ENCODE data around the gene ABCB6.

Gene ABCB6

GRCh38 chr2:219253753-219254589 is 35.2 kb upstream of the ABCB6 start, which contains the start of gene TUBA4A:
TSS of gene TUBA4A (minus strand) at chr2:219253918. CDS start at chr2:219253858, 60 bp downstream.
- Histone ChIP-seq H3K9ac (ENCODE audit: insufficient read length, low read depth) (peak within 1 kb of the TSS; percentile 72), H3K36me3 (ENCODE audit: insufficient read depth, insufficient read length, low read length) (peaks cover 25% of the 10 kb centered on the region), H3K9me3 (ENCODE audit: insufficient read depth, low read length) (no peaks in the 10 kb centered on the region), H3K4me3 (ENCODE audit: insufficient read length, low read depth) (peak within 1 kb of the TSS; percentile 53), H3K4me1 (ENCODE audit: insufficient read depth, insufficient read length) (peaks cover 23% of the 10 kb centered on the region), H3K27me3 (ENCODE audit: insufficient read depth, insufficient read length) (peaks cover 55% of the 10 kb centered on the region)
- DNase-seq (ENCODE audit: low read depth, low spot score): no peak
- TF ChIP-seq SUZ12 (IDR thresholded peaks at IDR 0.05; ENCODE audit: extremely low read depth, insufficient read depth, insufficient read length) (peak; percentile 84), ZNF274 (IDR thresholded peaks at IDR 0.05; ENCODE audit: low read depth, low read length) (no peak)

DNA sequence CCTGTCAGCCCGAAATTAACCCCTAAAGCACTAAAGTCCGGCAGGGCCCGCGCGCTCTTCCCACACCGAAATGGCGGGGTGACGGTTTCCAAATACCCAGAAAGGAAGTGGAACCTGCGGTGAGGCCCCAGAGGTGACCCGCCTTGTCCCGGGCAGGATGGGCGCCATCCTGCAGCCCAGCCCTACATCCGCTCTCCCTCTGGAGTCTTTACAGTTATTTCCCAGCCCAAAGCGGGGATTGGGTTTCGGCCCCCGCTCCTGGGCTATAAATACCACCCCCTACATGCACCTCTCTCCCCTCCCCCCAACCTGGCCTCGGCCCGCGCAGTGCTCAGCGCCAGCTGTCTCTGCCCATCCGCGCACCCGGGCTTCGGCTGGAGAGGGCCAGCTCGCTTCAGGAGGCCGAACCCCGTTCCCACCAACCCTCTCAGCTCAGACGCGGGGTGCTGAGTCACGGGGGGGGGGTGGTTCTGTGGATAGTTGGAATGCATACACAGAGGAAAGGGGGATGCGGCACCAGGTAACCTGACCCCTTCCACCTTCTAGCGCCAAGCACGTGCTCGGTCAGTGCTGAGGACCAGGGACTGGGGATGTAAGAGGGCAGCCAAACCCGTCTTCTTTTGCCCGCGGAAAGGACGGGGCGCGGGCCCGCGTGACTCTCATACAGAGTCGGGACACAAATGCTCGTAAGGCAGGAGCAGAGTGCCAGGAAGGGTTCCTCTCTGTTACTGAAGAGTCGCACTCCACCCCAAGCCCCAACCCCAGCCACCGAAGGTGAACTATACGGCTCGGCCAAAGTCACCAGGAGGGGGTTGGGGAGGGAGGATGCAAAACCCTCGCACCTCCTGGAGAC is 34.4 kb upstream of the ABCB6 start, which contains the start of gene TUBA4B:
Gene TUBA4B (plus strand): TSS at position 344 of the 853 bp plus-strand sequence. CDS start 165 bp downstream, at position 509.
- Histone ChIP-seq H3K4me3 (ENCODE audit: insufficient read length, low read depth) (peak within 1 kb of the TSS; percentile 53), H3K9ac (ENCODE audit: insufficient read length, low read depth) (peak within 1 kb of the TSS; percentile 72), H3K36me3 (ENCODE audit: insufficient read depth, insufficient read length, low read length) (peaks cover 34% of the 10 kb centered on the region), H3K27me3 (ENCODE audit: insufficient read depth, insufficient read length) (peaks cover 55% of the 10 kb centered on the region), H3K9me3 (ENCODE audit: insufficient read depth, low read length) (no peaks in the 10 kb centered on the region), H3K4me1 (ENCODE audit: insufficient read depth, insufficient read length) (peaks cover 25% of the 10 kb centered on the region)
- TF ChIP-seq YY1 (IDR thresholded peaks at IDR 0.05; ENCODE audit: insufficient read depth, insufficient read length) (no peak), ZNF274 (IDR thresholded peaks at IDR 0.05; ENCODE audit: low read depth, low read length) (no peak), SUZ12 (IDR thresholded peaks at IDR 0.05; ENCODE audit: extremely low read depth, insufficient read depth, insufficient read length) (no peak)
- no peak for DNase-seq (ENCODE audit: low read depth, low spot score)

- Histone ChIP-seq H3K4me1 (ENCODE audit: insufficient read depth, insufficient read length) (peaks cover 25% of the 10 kb centered on the region), H3K4me3 (ENCODE audit: insufficient read length, low read depth) (peak overlapping the region; percentile 53), H3K27me3 (ENCODE audit: insufficient read depth, insufficient read length) (peaks cover 55% of the 10 kb centered on the region), H3K36me3 (ENCODE audit: insufficient read depth, insufficient read length, low read length) (peaks cover 39% of the 10 kb centered on the region), H3K9ac (ENCODE audit: insufficient read length, low read depth) (peak overlapping the region; percentile 72), H3K9me3 (ENCODE audit: insufficient read depth, low read length) (no peaks in the 10 kb centered on the region)
- no peak for DNase-seq (ENCODE audit: low read depth, low spot score)
- TF ChIP-seq YY1 (IDR thresholded peaks at IDR 0.05; ENCODE audit: insufficient read depth, insufficient read length) (no peak), ZNF274 (IDR thresholded peaks at IDR 0.05; ENCODE audit: low read depth, low read length) (no peak), SUZ12 (IDR thresholded peaks at IDR 0.05; ENCODE audit: extremely low read depth, insufficient read depth, insufficient read length) (no peak)
Measured at GRCh38 chr2:219252570-219252899, 33.8 kb upstream of the ABCB6 start.

GRCh38 chr2:219252084-219252483 is 33.3 kb upstream of the ABCB6 start:
- no peak overlapping the region for H3K9ac ChIP-seq (ENCODE audit: insufficient read length, low read depth)
- H3K36me3 ChIP-seq (ENCODE audit: insufficient read depth, insufficient read length, low read length): peaks cover 44% of the 10 kb centered on the region
- H3K4me1 ChIP-seq (ENCODE audit: insufficient read depth, insufficient read length): peaks cover 25% of the 10 kb centered on the region
- no peaks in the 10 kb centered on the region for H3K9me3 ChIP-seq (ENCODE audit: insufficient read depth, low read length)
- DNase-seq (ENCODE audit: low read depth, low spot score): no peak
- no peak overlapping the region for H3K4me3 ChIP-seq (ENCODE audit: insufficient read length, low read depth)
- H3K27me3 ChIP-seq (ENCODE audit: insufficient read depth, insufficient read length): peaks cover 55% of the 10 kb centered on the region
- TF ChIP-seq YY1 (IDR thresholded peaks at IDR 0.05; ENCODE audit: insufficient read depth, insufficient read length) (no peak), SUZ12 (IDR thresholded peaks at IDR 0.05; ENCODE audit: extremely low read depth, insufficient read depth, insufficient read length) (no peak), ZNF274 (IDR thresholded peaks at IDR 0.05; ENCODE audit: low read depth, low read length) (no peak)

DNA sequence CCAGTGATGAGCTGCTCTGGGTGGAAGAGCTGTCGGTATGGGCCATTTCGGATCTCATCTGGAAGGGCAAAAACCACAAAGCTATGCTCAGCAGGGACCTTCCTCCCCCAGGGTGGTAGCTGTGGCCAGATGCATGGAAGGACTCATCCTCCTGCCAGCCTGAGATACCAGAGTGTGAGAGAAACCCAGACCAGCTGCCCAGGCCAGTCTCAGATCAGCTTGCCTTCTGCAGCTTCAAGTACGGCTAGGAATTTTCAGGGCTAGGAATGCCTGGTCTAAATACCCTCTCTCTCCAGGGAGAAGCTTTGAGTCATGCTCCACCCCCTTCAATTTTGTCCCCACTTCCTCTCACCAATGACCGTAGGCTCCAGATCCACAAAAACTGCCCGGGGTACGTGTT is 32.9 kb upstream of the ABCB6 start:
- Histone ChIP-seq H3K4me1 (ENCODE audit: insufficient read depth, insufficient read length) (peaks cover 25% of the 10 kb centered on the region), H3K27me3 (ENCODE audit: insufficient read depth, insufficient read length) (peaks cover 53% of the 10 kb centered on the region), H3K36me3 (ENCODE audit: insufficient read depth, insufficient read length, low read length) (peaks cover 48% of the 10 kb centered on the region), H3K9ac (ENCODE audit: insufficient read length, low read depth) (no peak overlapping the region), H3K4me3 (ENCODE audit: insufficient read length, low read depth) (no peak overlapping the region), H3K9me3 (ENCODE audit: insufficient read depth, low read length) (no peaks in the 10 kb centered on the region)
- no peak for TF ChIP-seq SUZ12 (IDR thresholded peaks at IDR 0.05; ENCODE audit: extremely low read depth, insufficient read depth, insufficient read length)
- no peak for DNase-seq (ENCODE audit: low read depth, low spot score)

- H3K36me3 ChIP-seq (ENCODE audit: insufficient read depth, insufficient read length, low read length): peaks cover 52% of the 10 kb centered on the region
- H3K9ac ChIP-seq (ENCODE audit: insufficient read length, low read depth): no peak overlapping the region
- H3K9me3 ChIP-seq (ENCODE audit: insufficient read depth, low read length): no peaks in the 10 kb centered on the region
- H3K4me1 ChIP-seq (ENCODE audit: insufficient read depth, insufficient read length): peaks cover 25% of the 10 kb centered on the region
- TF ChIP-seq ZNF274 (IDR thresholded peaks at IDR 0.05; ENCODE audit: low read depth, low read length) (no peak), SUZ12 (IDR thresholded peaks at IDR 0.05; ENCODE audit: extremely low read depth, insufficient read depth, insufficient read length) (no peak), YY1 (IDR thresholded peaks at IDR 0.05; ENCODE audit: insufficient read depth, insufficient read length) (no peak)
- H3K27me3 ChIP-seq (ENCODE audit: insufficient read depth, insufficient read length): peaks cover 38% of the 10 kb centered on the region
- no peak for DNase-seq (ENCODE audit: low read depth, low spot score)
- peak overlapping the region; percentile 1 for H3K4me3 ChIP-seq (ENCODE audit: insufficient read length, low read depth)
Measured at GRCh38 chr2:219250049-219250781, 31.5 kb upstream of the ABCB6 start.
